SK-N-SH treated with all-trans-retinoic acid at 6 μM for 48 hours (cell line): ENCODE measurements around the gene RPL23.

Experiments
- ATAC-seq: fragments of 200-7000 bp; cut with Tn5 transposase; 3 replicates; pipeline ENCODE4 v1.9.1; 2020; ENCODE audit warnings: mild to moderate bottlenecking, moderate library complexity
- ARNTL ChIP-seq: fragments of 450-650 bp; formaldehyde crosslinking; IDR thresholded peaks from 2 replicates; pipeline ENCODE4 v1.5.0; 2020; ENCODE audit warnings: low read depth, mild to moderate bottlenecking, moderate library complexity, borderline replicate concordance
- BACH2 ChIP-seq: fragments of 250-450 bp; sonication (Bioruptor Pico); IDR thresholded peaks from 2 replicates; pipeline ENCODE4 v1.9.0; 2021; ENCODE audit warnings: mild to moderate bottlenecking, borderline replicate concordance
- CSDC2 ChIP-seq: fragments of 250-450 bp; sonication (Bioruptor Pico); IDR thresholded peaks from 2 replicates; pipeline ENCODE4 v1.5.0; 2020; ENCODE audit warnings: mild to moderate bottlenecking, moderate library complexity
- GLIS3 ChIP-seq: fragments of 250-450 bp; sonication (Bioruptor Pico); IDR thresholded peaks from 2 replicates; pipeline ENCODE4 v1.5.0; 2020; ENCODE audit warnings: mild to moderate bottlenecking, moderate library complexity
- ISL1 ChIP-seq: fragments of 250-450 bp; sonication (Bioruptor Pico); IDR thresholded peaks from 2 replicates; pipeline ENCODE4 v2.1.2; 2022; ENCODE audit warnings: mild to moderate bottlenecking, moderate library complexity
- OSR1 ChIP-seq: fragments of 250-450 bp; sonication (Bioruptor Pico); IDR thresholded peaks from 2 replicates; pipeline ENCODE4 v1.8.0; 2022; ENCODE audit warnings: moderate library complexity, mild to moderate bottlenecking, inconsistent platforms
- PPARA ChIP-seq: fragments of 250-450 bp; sonication (Bioruptor Pico); IDR thresholded peaks from 2 replicates; pipeline ENCODE4 v1.5.0; 2020; ENCODE audit warnings: mild to moderate bottlenecking, borderline replicate concordance
- RARB ChIP-seq: fragments of 250-450 bp; sonication (Bioruptor Pico); IDR thresholded peaks from 2 replicates; pipeline ENCODE4 v1.8.0; 2021; ENCODE audit warnings: mild to moderate bottlenecking, moderate library complexity
- SNAI2 ChIP-seq: fragments of 250-450 bp; sonication (Bioruptor Pico); IDR thresholded peaks from 2 replicates; pipeline ENCODE4 v1.5.0; 2020; ENCODE audit warnings: mild to moderate bottlenecking, moderate library complexity
- TCF4 ChIP-seq: fragments of 250-450 bp; sonication (Bioruptor Pico); IDR thresholded peaks from 2 replicates; pipeline ENCODE4 v1.8.0; 2021; ENCODE audit warnings: mild to moderate bottlenecking, moderate library complexity, borderline replicate concordance
- TOX ChIP-seq: fragments of 250-450 bp; sonication (Bioruptor Pico); IDR thresholded peaks from 2 replicates; pipeline ENCODE4 v1.8.0; 2021; ENCODE audit warnings: mild to moderate bottlenecking, moderate library complexity, borderline replicate concordance
- ZC3H10 ChIP-seq: fragments of 250-450 bp; sonication (Bioruptor Pico); IDR thresholded peaks from 2 replicates; pipeline ENCODE4 v1.5.1; 2021; ENCODE audit warnings: mild to moderate bottlenecking, moderate library complexity
- ZFP3 ChIP-seq: fragments of 250-450 bp; sonication (Bioruptor Pico); IDR thresholded peaks from 2 replicates; pipeline ENCODE4 v1.5.0; 2020; ENCODE audit warnings: mild to moderate bottlenecking, moderate library complexity
- ZFP30 ChIP-seq: fragments of 450-650 bp; formaldehyde crosslinking; IDR thresholded peaks from 2 replicates; pipeline ENCODE4 v1.5.0; 2022; ENCODE audit warnings: mild to moderate bottlenecking, moderate library complexity
- ZNF565 ChIP-seq: fragments of 450-650 bp; formaldehyde crosslinking; conservative IDR thresholded peaks from 2 replicates; pipeline ENCODE4 v1.5.0; 2020; ENCODE audit warnings: low read depth, mild to moderate bottlenecking, moderate library complexity
- ZNF70 ChIP-seq: fragments of 450-650 bp; formaldehyde crosslinking; IDR thresholded peaks from 2 replicates; pipeline ENCODE4 v1.5.0; 2020; ENCODE audit warnings: mild to moderate bottlenecking, moderate library complexity
- ZNF8 ChIP-seq: fragments of 450-650 bp; formaldehyde crosslinking; IDR thresholded peaks from 2 replicates; pipeline ENCODE4 v1.5.0; 2020; ENCODE audit warnings: mild to moderate bottlenecking, moderate library complexity
- TF ChIP-seq, protein P1 (sequence below): fragments of 250-450 bp; sonication (Bioruptor Pico); IDR thresholded peaks from 2 replicates; pipeline ENCODE4 v1.5.0; 2020; ENCODE audit warnings: mild to moderate bottlenecking, moderate library complexity
- TF ChIP-seq, protein P2 (sequence below): fragments of 250-450 bp; sonication (Bioruptor Pico); IDR thresholded peaks from 2 replicates; pipeline ENCODE4 v1.8.0; 2021; ENCODE audit warnings: low read depth, mild to moderate bottlenecking, moderate library complexity, borderline replicate concordance
- TF ChIP-seq, protein P3 (sequence below): fragments of 250-450 bp; sonication (Bioruptor Pico); IDR thresholded peaks from 2 replicates; pipeline ENCODE4 v1.8.0; 2020; ENCODE audit warnings: mild to moderate bottlenecking, moderate library complexity, borderline replicate concordance
- TF ChIP-seq, protein P4 (sequence below): fragments of 250-450 bp; sonication (Bioruptor Pico); IDR thresholded peaks from 2 replicates; pipeline ENCODE4 v1.5.1; 2020; ENCODE audit warnings: low read depth, mild to moderate bottlenecking, moderate library complexity

RPL23 gene

DNA sequence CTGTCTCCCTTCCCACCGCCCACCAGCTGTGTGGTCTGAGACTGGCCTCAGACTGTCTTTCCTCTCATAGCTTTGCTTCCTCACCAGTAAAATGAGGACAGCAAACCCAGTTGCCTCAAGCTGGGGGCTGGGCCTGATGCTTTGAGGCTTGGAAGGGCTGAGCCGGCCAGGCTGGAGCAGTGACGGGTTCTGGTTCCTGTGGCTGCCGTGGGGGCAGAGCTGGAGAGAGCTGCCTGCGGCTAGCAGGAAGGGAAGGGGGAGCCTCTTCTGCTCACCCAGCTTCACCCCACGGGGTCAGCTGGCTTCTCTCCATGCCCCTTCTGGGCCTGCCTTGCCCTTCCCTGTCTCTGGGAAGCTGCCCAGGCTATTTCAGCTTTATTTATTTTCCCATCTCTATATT lies 40.1 kb upstream of the RPL23 start:
- no peak for TF ChIP-seq SNAI2 (CRISPR knock-in tag)
- TF ChIP-seq BACH2, result no peak
- no peak for TF ChIP-seq GLIS3
- TF ChIP-seq, protein P1, sequence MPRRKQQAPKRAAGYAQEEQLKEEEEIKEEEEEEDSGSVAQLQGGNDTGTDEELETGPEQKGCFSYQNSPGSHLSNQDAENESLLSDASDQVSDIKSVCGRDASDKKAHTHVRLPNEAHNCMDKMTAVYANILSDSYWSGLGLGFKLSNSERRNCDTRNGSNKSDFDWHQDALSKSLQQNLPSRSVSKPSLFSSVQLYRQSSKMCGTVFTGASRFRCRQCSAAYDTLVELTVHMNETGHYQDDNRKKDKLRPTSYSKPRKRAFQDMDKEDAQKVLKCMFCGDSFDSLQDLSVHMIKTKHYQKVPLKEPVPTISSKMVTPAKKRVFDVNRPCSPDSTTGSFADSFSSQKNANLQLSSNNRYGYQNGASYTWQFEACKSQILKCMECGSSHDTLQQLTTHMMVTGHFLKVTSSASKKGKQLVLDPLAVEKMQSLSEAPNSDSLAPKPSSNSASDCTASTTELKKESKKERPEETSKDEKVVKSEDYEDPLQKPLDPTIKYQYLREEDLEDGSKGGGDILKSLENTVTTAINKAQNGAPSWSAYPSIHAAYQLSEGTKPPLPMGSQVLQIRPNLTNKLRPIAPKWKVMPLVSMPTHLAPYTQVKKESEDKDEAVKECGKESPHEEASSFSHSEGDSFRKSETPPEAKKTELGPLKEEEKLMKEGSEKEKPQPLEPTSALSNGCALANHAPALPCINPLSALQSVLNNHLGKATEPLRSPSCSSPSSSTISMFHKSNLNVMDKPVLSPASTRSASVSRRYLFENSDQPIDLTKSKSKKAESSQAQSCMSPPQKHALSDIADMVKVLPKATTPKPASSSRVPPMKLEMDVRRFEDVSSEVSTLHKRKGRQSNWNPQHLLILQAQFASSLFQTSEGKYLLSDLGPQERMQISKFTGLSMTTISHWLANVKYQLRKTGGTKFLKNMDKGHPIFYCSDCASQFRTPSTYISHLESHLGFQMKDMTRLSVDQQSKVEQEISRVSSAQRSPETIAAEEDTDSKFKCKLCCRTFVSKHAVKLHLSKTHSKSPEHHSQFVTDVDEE (CRISPR knock-in tag), result no peak

DNA sequence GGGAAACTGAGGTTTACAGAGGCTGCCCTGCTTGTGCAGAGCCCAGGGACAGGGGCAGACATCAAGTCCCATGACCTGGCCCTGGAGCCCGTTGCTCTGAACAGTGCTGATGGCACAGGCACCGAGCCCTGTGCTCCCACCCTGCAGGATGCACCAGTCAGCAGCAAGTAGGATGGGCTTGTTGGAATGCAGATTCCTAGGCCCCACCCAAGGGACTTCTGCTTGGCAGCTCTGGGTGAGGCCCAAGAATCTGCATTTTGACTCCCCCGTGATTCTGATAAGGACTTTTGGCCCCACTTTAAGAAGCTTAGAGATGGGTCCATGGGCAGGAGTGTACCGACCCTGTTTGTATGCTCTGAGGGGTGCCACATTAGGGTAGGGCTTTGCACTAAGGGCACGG lies 39.6 kb upstream of the RPL23 start:
- ATAC-seq, result no peak
- TF ChIP-seq, protein P1 (CRISPR knock-in tag), result no peak
- no peak for TF ChIP-seq CSDC2 (CRISPR knock-in tag)
- no peak for TF ChIP-seq TCF4 (CRISPR knock-in tag)
- no peak for TF ChIP-seq PPARA
- no peak for TF ChIP-seq ZNF565 (CRISPR knock-in tag)
- no peak for TF ChIP-seq ZFP3
- TF ChIP-seq, all 23 proteins: peak for 0

More for the DNA sequence above, 40.1 kb upstream of the RPL23 start:
- no peak for ATAC-seq

DNA sequence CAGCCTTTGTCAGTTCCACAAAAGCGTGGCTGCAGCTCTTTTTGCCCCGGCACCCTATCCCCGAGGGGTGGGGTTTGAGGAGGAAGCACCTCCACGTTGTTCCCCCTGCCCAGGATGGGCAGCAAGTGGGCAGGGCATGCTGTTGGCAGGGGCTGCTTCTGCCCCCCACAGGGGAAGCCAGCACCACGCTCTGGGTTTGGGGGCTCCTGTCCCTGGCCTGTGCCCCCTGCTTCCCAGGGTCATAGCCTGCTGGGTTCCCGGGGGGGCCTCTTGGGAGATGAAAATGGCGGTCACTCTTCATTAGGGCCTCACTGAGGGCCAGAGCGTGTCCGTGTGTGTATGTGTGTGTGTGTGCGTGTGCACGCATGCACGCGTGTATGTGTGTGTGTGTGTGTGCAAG lies 39.1 kb upstream of the RPL23 start:
- TF ChIP-seq ZFP30 (CRISPR knock-in tag) (no peak), ZNF565 (CRISPR knock-in tag) (no peak), ZNF70 (no peak), ARNTL (no peak), TCF4 (CRISPR knock-in tag) (no peak), RARB (CRISPR knock-in tag) (no peak), ZC3H10 (CRISPR knock-in tag) (no peak), ZNF8 (CRISPR knock-in tag) (no peak), SNAI2 (CRISPR knock-in tag) (no peak), ISL1 (CRISPR knock-in tag) (no peak), OSR1 (CRISPR knock-in tag) (no peak), GLIS3 (no peak), PPARA (no peak), BACH2 (no peak), TOX (no peak), ZFP3 (no peak)
- TF ChIP-seq, protein P1 (CRISPR knock-in tag), result no peak
- TF ChIP-seq, protein P2, sequence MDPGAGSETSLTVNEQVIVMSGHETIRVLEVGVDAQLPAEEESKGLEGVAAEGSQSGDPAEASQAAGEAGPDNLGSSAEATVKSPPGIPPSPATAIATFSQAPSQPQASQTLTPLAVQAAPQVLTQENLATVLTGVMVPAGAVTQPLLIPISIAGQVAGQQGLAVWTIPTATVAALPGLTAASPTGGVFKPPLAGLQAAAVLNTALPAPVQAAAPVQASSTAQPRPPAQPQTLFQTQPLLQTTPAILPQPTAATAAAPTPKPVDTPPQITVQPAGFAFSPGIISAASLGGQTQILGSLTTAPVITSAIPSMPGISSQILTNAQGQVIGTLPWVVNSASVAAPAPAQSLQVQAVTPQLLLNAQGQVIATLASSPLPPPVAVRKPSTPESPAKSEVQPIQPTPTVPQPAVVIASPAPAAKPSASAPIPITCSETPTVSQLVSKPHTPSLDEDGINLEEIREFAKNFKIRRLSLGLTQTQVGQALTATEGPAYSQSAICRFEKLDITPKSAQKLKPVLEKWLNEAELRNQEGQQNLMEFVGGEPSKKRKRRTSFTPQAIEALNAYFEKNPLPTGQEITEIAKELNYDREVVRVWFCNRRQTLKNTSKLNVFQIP (CRISPR knock-in tag), result no peak
- TF ChIP-seq, protein P3, sequence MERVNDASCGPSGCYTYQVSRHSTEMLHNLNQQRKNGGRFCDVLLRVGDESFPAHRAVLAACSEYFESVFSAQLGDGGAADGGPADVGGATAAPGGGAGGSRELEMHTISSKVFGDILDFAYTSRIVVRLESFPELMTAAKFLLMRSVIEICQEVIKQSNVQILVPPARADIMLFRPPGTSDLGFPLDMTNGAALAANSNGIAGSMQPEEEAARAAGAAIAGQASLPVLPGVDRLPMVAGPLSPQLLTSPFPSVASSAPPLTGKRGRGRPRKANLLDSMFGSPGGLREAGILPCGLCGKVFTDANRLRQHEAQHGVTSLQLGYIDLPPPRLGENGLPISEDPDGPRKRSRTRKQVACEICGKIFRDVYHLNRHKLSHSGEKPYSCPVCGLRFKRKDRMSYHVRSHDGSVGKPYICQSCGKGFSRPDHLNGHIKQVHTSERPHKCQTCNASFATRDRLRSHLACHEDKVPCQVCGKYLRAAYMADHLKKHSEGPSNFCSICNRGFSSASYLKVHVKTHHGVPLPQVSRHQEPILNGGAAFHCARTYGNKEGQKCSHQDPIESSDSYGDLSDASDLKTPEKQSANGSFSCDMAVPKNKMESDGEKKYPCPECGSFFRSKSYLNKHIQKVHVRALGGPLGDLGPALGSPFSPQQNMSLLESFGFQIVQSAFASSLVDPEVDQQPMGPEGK (CRISPR knock-in tag), result no peak
- TF ChIP-seq, protein P4, sequence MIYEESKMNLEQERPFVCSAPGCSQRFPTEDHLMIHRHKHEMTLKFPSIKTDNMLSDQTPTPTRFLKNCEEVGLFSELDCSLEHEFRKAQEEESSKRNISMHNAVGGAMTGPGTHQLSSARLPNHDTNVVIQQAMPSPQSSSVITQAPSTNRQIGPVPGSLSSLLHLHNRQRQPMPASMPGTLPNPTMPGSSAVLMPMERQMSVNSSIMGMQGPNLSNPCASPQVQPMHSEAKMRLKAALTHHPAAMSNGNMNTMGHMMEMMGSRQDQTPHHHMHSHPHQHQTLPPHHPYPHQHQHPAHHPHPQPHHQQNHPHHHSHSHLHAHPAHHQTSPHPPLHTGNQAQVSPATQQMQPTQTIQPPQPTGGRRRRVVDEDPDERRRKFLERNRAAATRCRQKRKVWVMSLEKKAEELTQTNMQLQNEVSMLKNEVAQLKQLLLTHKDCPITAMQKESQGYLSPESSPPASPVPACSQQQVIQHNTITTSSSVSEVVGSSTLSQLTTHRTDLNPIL, result no peak
- no peak for ATAC-seq
